HK-2 (cell line): ENCODE results near the gene BRWD1.

Experiments used
- DNase-seq: peaks from one replicate; pipeline ENCODE4 v3.0.0-alpha.2; 2018; ENCODE audit not compliant: unreplicated experiment

BRWD1 gene

DNA sequence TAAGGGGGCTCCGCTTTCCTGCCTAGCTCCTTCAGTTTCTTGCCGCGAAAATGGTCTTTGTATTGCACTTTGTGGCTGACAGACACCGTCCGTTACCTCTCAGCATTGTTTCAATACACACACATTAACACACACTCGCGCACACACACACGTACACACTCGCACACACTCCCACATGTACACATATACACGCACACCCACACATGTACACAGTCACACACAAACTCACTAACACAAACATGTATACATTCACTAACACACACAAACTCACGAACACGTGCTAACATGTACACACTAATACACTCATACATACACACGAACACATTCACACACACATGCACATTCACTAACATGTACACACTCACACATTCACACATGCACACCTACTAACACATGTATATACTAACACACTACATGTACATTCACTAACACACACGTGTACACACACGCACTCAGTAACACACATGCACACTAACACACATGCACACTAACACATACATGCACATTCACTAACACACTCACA is 179.1 kb downstream of the BRWD1 start:
- DNase-seq, result no peak
